ENCODE results near the gene PCDHGC3. TPM values are rescaled to one million over a fixed set of nuclear protein-coding genes. Genes with fewer than 3 reads are reported as not detected.

The PCDHGC3 gene
- total RNA-seq, 5 donors from 2014 or later (not counting 1 experiment from before 2014, with no cell fraction given), result 0.12 to 0.30 (median 0.24) TPM; not detected in 1

Other genes with a start within 250 kb of the PCDHGC3 start
- gene PCDHB15, start 230.6 kb upstream of the PCDHGC3 start, total RNA-seq, result under 1 TPM in 2 of 5 donors, not detected in 3; 0.12 to 0.16 TPM
- gene SLC25A2, start 171.9 kb upstream of the PCDHGC3 start, total RNA-seq, result 1 to 10 TPM in 2 of 5 donors, under 1 TPM in 2, not detected in 1; 0.49 to 2.0 (median 0.97) TPM
- gene TAF7, start 155.2 kb upstream of the PCDHGC3 start, total RNA-seq, result 100 to 1,000 TPM in 3 of 5 donors, 10 to 100 TPM in 2; 83.7 to 103 (median 101) TPM
- under 1 TPM in 4 of 5 donors, not detected in 1; 0.16 to 0.38 (median 0.31) TPM for gene PCDHGA1, start 145.5 kb upstream of the PCDHGC3 start, total RNA-seq
- gene PCDHGA2, start 137.2 kb upstream of the PCDHGC3 start, total RNA-seq, result under 1 TPM in 2 of 5 donors, not detected in 3; 0.13 to 0.15 TPM
- under 1 TPM in 2 of 5 donors, not detected in 3; 0.09 to 0.20 TPM for gene PCDHGA3, start 132.1 kb upstream of the PCDHGC3 start, total RNA-seq
- gene PCDHGB1, start 125.9 kb upstream of the PCDHGC3 start, total RNA-seq, result under 1 TPM in 2 of 5 donors, not detected in 3; 0.13 to 0.19 TPM
- under 1 TPM in 4 of 5 donors, not detected in 1; 0.18 to 0.37 (median 0.28) TPM for gene PCDHGA4, start 120.9 kb upstream of the PCDHGC3 start, total RNA-seq
- under 1 TPM; 0.16 to 0.62 (median 0.47) TPM for gene PCDHGB2, start 116.0 kb upstream of the PCDHGC3 start, total RNA-seq
- under 1 TPM in 3 of 5 donors, not detected in 2; 0.06 to 0.43 (median 0.41) TPM for gene PCDHGA5, start 111.8 kb upstream of the PCDHGC3 start, total RNA-seq
- gene PCDHGB3, start 105.7 kb upstream of the PCDHGC3 start, total RNA-seq, result under 1 TPM; 0.20 to 0.85 (median 0.41) TPM
- under 1 TPM; 0.19 to 0.64 (median 0.28) TPM for gene PCDHGA6, start 102.1 kb upstream of the PCDHGC3 start, total RNA-seq
- gene PCDHGA7, start 93.2 kb upstream of the PCDHGC3 start, total RNA-seq, result under 1 TPM; 0.16 to 0.53 (median 0.21) TPM
- under 1 TPM; 0.09 to 0.29 (median 0.19) TPM for gene PCDHGB4, start 88.3 kb upstream of the PCDHGC3 start, total RNA-seq
- under 1 TPM in 3 of 5 donors, not detected in 2; 0.05 to 0.13 (median 0.09) TPM for gene PCDHGA8, start 83.3 kb upstream of the PCDHGC3 start, total RNA-seq
- gene PCDHGB5, start 78.0 kb upstream of the PCDHGC3 start, total RNA-seq, result under 1 TPM; 0.26 to 0.96 (median 0.39) TPM
- under 1 TPM in 4 of 5 donors, not detected in 1; 0.14 to 0.26 (median 0.19) TPM for gene PCDHGA9, start 73.2 kb upstream of the PCDHGC3 start, total RNA-seq
- gene PCDHGB6, start 67.9 kb upstream of the PCDHGC3 start, total RNA-seq, result under 1 TPM in 4 of 5 donors, not detected in 1; 0.19 to 0.59 (median 0.37) TPM
- gene PCDHGA10, start 63.0 kb upstream of the PCDHGC3 start, total RNA-seq, result under 1 TPM; 0.10 to 0.53 (median 0.32) TPM
- gene PCDHGB7, start 58.3 kb upstream of the PCDHGC3 start, total RNA-seq, result under 1 TPM; 0.16 to 0.33 (median 0.22) TPM
- under 1 TPM in 4 of 5 donors, not detected in 1; 0.06 to 0.44 (median 0.11) TPM for gene PCDHGA11, start 54.9 kb upstream of the PCDHGC3 start, total RNA-seq
- gene PCDHGA12, start 45.5 kb upstream of the PCDHGC3 start, total RNA-seq, result under 1 TPM in 4 of 5 donors, not detected in 1; 0.09 to 0.53 (median 0.22) TPM
- gene PCDHGC4, start 9.1 kb downstream of the PCDHGC3 start, total RNA-seq, result under 1 TPM in 2 of 5 donors, not detected in 3; 0.18 to 0.51 TPM
- gene PCDHGC5, start 13.1 kb downstream of the PCDHGC3 start, total RNA-seq, result not detected
- gene DIAPH1, start 143.0 kb downstream of the PCDHGC3 start, total RNA-seq, result 100 to 1,000 TPM; 190 to 271 (median 211) TPM
- 10 to 100 TPM; 68.5 to 78.5 (median 73.8) TPM for gene HDAC3, start 160.9 kb downstream of the PCDHGC3 start, total RNA-seq
- gene RELL2, start 161.0 kb downstream of the PCDHGC3 start, total RNA-seq, result 10 to 100 TPM; 15.3 to 30.7 (median 26.0) TPM
- 100 to 1,000 TPM in 3 of 5 donors, 10 to 100 TPM in 2; 68.5 to 103 (median 101) TPM for gene FCHSD1, start 175.5 kb downstream of the PCDHGC3 start, total RNA-seq
- gene ARAP3, start 206.3 kb downstream of the PCDHGC3 start, total RNA-seq, result 10 to 100 TPM in 3 of 5 donors, 1 to 10 TPM in 2; 1.2 to 25.6 (median 20.5) TPM

All from T-cell (primary cell).